H1 (cell line): ENCODE data around the gene RING1. TPM values are rescaled to one million over a fixed set of nuclear protein-coding genes. Genes with fewer than 3 reads are reported as not detected.

ENCODE experiments used
- CTCF ChIA-PET: fragments of 300-600 bp; sonication (Branson Sonifier 250); formaldehyde crosslinking; loops from one replicate; lab custom pipeline; 2021; ENCODE audit not compliant: partially characterized antibody; lab: Charles Lee
- POLR2A ChIA-PET: fragments of 300-600 bp; sonication (Branson Sonifier 250); formaldehyde crosslinking; loops from one replicate; lab custom pipeline; 2021; ENCODE audit warnings: inconsistent platforms; ENCODE audit not compliant: partially characterized antibody; lab: Charles Lee
- DNase-seq, 2 experiments: peaks; one replicate each; pipeline versions ENCODE4 v3.0.0 to v3.0.0-alpha.2; 2010 to 2022; ENCODE audit warnings: low spot score in 2 of 2, low read depth in 1 of 2, mixed read lengths in 1 of 2
- FAIRE-seq: peaks from 2 replicates; lab custom pipeline; 2011; peaks lifted over from hg19 to GRCh38; lab: Jason Lieb, UNC
- H2AFZ ChIP-seq: 2 replicates; pipeline ENCODE4 v1.8.1; 2012; ENCODE audit warnings: low read length, inconsistent platforms
- H2AK5ac ChIP-seq: 2 replicates; pipeline ENCODE4 v1.6.1; 2013; ENCODE audit warnings: low read depth, low read length
- H2BK120ac ChIP-seq: replicated peaks from 2 replicates; pipeline ENCODE3; 2013; ENCODE audit warnings: low read depth, low read length, inconsistent platforms
- H2BK12ac ChIP-seq: 2 replicates; pipeline ENCODE4 v1.6.1; 2013; ENCODE audit warnings: low read depth, low read length
- H2BK15ac ChIP-seq: 2 replicates; pipeline ENCODE4 v1.6.1; 2013; ENCODE audit warnings: low read length
- H2BK20ac ChIP-seq: 2 replicates; pipeline ENCODE4 v1.6.1; 2013; ENCODE audit warnings: low read length
- H2BK5ac ChIP-seq: 2 replicates; pipeline ENCODE4 v1.6.1; 2013; ENCODE audit warnings: low read depth, low read length
- H3K14ac ChIP-seq: 2 replicates; pipeline ENCODE4 v1.6.1; 2013; ENCODE audit warnings: inconsistent platforms; ENCODE audit not compliant: insufficient read length
- H3K18ac ChIP-seq: 2 replicates; pipeline ENCODE4 v1.6.1; 2013; ENCODE audit warnings: low read length; ENCODE audit errors: extremely low read depth
- H3K23ac ChIP-seq: 2 replicates; pipeline ENCODE4 v1.6.1; 2013; ENCODE audit warnings: inconsistent platforms; ENCODE audit not compliant: insufficient read length
- H3K23me2 ChIP-seq: 2 replicates; pipeline ENCODE4 v1.6.1; 2013; ENCODE audit warnings: low read depth, low read length
- H3K27ac ChIP-seq: 2 replicates; pipeline ENCODE4 v1.6.1; 2011; ENCODE audit warnings: low read depth, low read length, inconsistent platforms
- H3K27me3 ChIP-seq, 4 experiments: replicated peaks in 1 of 4; 1 replicate in 1 of 4; 2 replicates in 3 of 4; pipeline versions ENCODE4 v1.6.1 to v1.8.1; 2011 to 2013; ENCODE audit warnings: low read length in 3 of 4, mild to moderate bottlenecking in 3 of 4, inconsistent platforms in 2 of 4, mixed read lengths in 2 of 4, moderate library complexity in 1 of 4; ENCODE audit not compliant: control insufficient read depth in 3 of 4, insufficient read depth in 3 of 4; ENCODE audit errors: extremely low read depth in 1 of 4
- H3K36me3 ChIP-seq, 4 experiments: 2 replicates each; pipeline versions ENCODE4 v1.6.1 to v1.8.1; 2011 to 2013; ENCODE audit warnings: mild to moderate bottlenecking in 4 of 4, low read length in 3 of 4, moderate library complexity in 2 of 4, control low read depth in 1 of 4, inconsistent platforms in 1 of 4; ENCODE audit not compliant: insufficient read depth in 4 of 4, control insufficient read depth in 2 of 4
- H3K4ac ChIP-seq: replicated peaks from 2 replicates; pipeline ENCODE3; 2013; ENCODE audit warnings: low read length, low read depth, mixed read lengths, inconsistent platforms; ENCODE audit not compliant: insufficient read length
- H3K4me1 ChIP-seq, 4 experiments: replicated peaks in 1 of 4; 1 replicate in 1 of 4; 2 replicates in 3 of 4; pipeline versions ENCODE4 v1.6.1 to v1.8.1; 2011 to 2013; ENCODE audit warnings: low read length in 3 of 4, inconsistent platforms in 2 of 4, mixed read lengths in 1 of 4; ENCODE audit not compliant: insufficient read depth in 4 of 4, control insufficient read depth in 3 of 4
- H3K4me2 ChIP-seq, 2 experiments: 2 replicates each; pipeline versions ENCODE4 v1.6.1 to v1.8.1; 2011 to 2013; ENCODE audit warnings: low read depth in 2 of 2, low read length in 2 of 2, control low read depth in 1 of 2, inconsistent platforms in 1 of 2, mild to moderate bottlenecking in 1 of 2; ENCODE audit not compliant: insufficient read depth in 1 of 2
- H3K4me3 ChIP-seq, 4 experiments: fragments of 200-600, 300-600 bp in 1 of 4; sonication (generic), shearing (Covaris generic), sonication (Bioruptor Twin) in 1 of 4; 2 replicates each; pipeline versions ENCODE4 v1.5.1 to v1.8.1; 2011 to 2016; ENCODE audit warnings: low read length in 4 of 4, low read depth in 3 of 4, control low read depth in 2 of 4, inconsistent platforms in 2 of 4, mild to moderate bottlenecking in 2 of 4, mixed read lengths in 1 of 4, moderate library complexity in 1 of 4; ENCODE audit not compliant: insufficient read depth in 2 of 4; ENCODE audit errors: extremely low read depth in 1 of 4
- H3K56ac ChIP-seq: replicated peaks from 2 replicates; pipeline ENCODE3; 2013; ENCODE audit warnings: low read depth, mild to moderate bottlenecking, mixed read lengths, low read length, inconsistent platforms; ENCODE audit not compliant: insufficient read length
- H3K79me1 ChIP-seq: 2 replicates; pipeline ENCODE4 v1.6.1; 2013; ENCODE audit warnings: low read depth, low read length, control low read depth
- H3K79me2 ChIP-seq, 2 experiments: 2 replicates each; pipeline versions ENCODE4 v1.6.1 to v1.8.1; 2012 to 2013; ENCODE audit warnings: low read length in 2 of 2, mild to moderate bottlenecking in 2 of 2, inconsistent platforms in 1 of 2; ENCODE audit not compliant: insufficient read depth in 2 of 2, control insufficient read depth in 1 of 2
- H3K9ac ChIP-seq, 4 experiments: replicated peaks in 1 of 4; 1 replicate in 1 of 4; 2 replicates in 3 of 4; pipeline versions ENCODE4 v1.6.1 to v1.8.1; 2011 to 2013; ENCODE audit warnings: low read depth in 3 of 4, low read length in 3 of 4, control low read depth in 2 of 4, mild to moderate bottlenecking in 2 of 4, moderate library complexity in 2 of 4, inconsistent platforms in 1 of 4; ENCODE audit errors: extremely low read depth in 1 of 4
- H3K9me3 ChIP-seq, 2 experiments: 2 replicates each; pipeline versions ENCODE4 v1.6.1 to v1.8.1; 2012 to 2013; ENCODE audit warnings: mild to moderate bottlenecking in 2 of 2, moderate library complexity in 2 of 2, control low read depth in 1 of 2, inconsistent platforms in 1 of 2, low read depth in 1 of 2, low read length in 1 of 2, mixed read lengths in 1 of 2; ENCODE audit not compliant: insufficient read depth in 2 of 2
- H4K20me1 ChIP-seq, 2 experiments: replicated peaks in 1 of 2; 2 replicates each; pipeline versions ENCODE3 to v1.8.1; 2011 to 2013; ENCODE audit warnings: inconsistent platforms in 2 of 2, low read length in 2 of 2, mild to moderate bottlenecking in 1 of 2; ENCODE audit not compliant: insufficient read depth in 2 of 2, control insufficient read depth in 1 of 2
- H4K5ac ChIP-seq: 2 replicates; pipeline ENCODE4 v1.6.1; 2013; ENCODE audit warnings: low read length, low read depth, mixed read lengths, inconsistent platforms; ENCODE audit not compliant: insufficient read length
- H4K8ac ChIP-seq: 2 replicates; pipeline ENCODE4 v1.8.0; 2013; ENCODE audit warnings: mild to moderate bottlenecking, moderate library complexity, low read length, inconsistent platforms; ENCODE audit not compliant: insufficient read depth; ENCODE audit errors: extremely low read depth
- H4K91ac ChIP-seq: replicated peaks from 2 replicates; pipeline ENCODE3; 2013; ENCODE audit warnings: low read length, mixed read lengths, inconsistent platforms; ENCODE audit not compliant: insufficient read length
- EGR1 ChIP-seq: IDR thresholded peaks from 2 replicates; pipeline ENCODE4 v1.6.1; 2011; ENCODE audit warnings: low read depth, low read length, borderline replicate concordance
- KDM5A ChIP-seq: fragments of 200-600 bp; IDR thresholded peaks from 2 replicates; pipeline ENCODE4 v1.7.1; 2012; ENCODE audit warnings: mild to moderate bottlenecking, low read length, inconsistent platforms, mixed read lengths
- NANOG ChIP-seq: IDR thresholded peaks from 2 replicates; pipeline ENCODE4 v1.6.1; 2011; ENCODE audit warnings: low read length, low read depth, mild to moderate bottlenecking, inconsistent platforms; ENCODE audit not compliant: insufficient read depth, poor library complexity, severe bottlenecking
- RNF2 ChIP-seq: fragments of 200-900, 300-1000 bp; sonication (generic); IDR thresholded peaks from 2 replicates; pipeline ENCODE4 v1.7.1; 2016; ENCODE audit warnings: borderline replicate concordance, low read depth, mild to moderate bottlenecking, antibody characterized with exemption, low read length; ENCODE audit not compliant: poor library complexity, severe bottlenecking; ENCODE audit errors: missing control alignments
- WGBS, 2 experiments: shearing (Covaris generic) in 1 of 2; methylation state at CpG; one replicate each; pipeline versions ENCODE4 v1.1.6 to v1.1.7; 2013 to 2015; ENCODE audit warnings: low lambda C conversion rate in 2 of 2, mixed read lengths in 2 of 2, inconsistent platforms in 1 of 2, low coverage in 1 of 2, missing lambda C conversion rate in 1 of 2; ENCODE audit not compliant: insufficient replicate concordance in 2 of 2, insufficient coverage in 1 of 2, insufficient read length in 1 of 2; ENCODE audit errors: extremely low coverage in 1 of 2, missing lambda C conversion rate in 1 of 2; 5-methylcytosine and 5-hydroxymethylcytosine counted together
- polyA plus RNA-seq, 7 experiments: library from polyadenylated mRNA; depleted of rRNA in 3 of 7; stranded (reverse) in 5 of 7; unstranded in 2 of 7; fragments of >200 nt in 5 of 7; fragments of 200-250 nt in 2 of 7; gene quantifications; 1 replicate in 5 of 7; 2 replicates in 1 of 7; 4 replicates in 1 of 7; pipeline versions ENCODE4 v1.2.1 to v1.2.3, GENCODE V29; 2011 to 2013; ENCODE audit warnings: missing spikeins in 2 of 7, mixed read lengths in 2 of 7
- total RNA-seq: library from RNA; stranded (reverse); fragmentation: NEBNext Ultra II Directional; extraction: Animal tissue kit (Norgen Biotek cat#: 25700); gene quantifications from 2 replicates; pipeline ENCODE4 v1.2.1, GENCODE V29; 2021

The RING1 gene
- total and polyA plus RNA-seq, 2 of the 8 experiments (the other 6 are each of a cell fraction or from before 2014, with no cell fraction given) = 16.4 to 26.0 TPM

DNA sequence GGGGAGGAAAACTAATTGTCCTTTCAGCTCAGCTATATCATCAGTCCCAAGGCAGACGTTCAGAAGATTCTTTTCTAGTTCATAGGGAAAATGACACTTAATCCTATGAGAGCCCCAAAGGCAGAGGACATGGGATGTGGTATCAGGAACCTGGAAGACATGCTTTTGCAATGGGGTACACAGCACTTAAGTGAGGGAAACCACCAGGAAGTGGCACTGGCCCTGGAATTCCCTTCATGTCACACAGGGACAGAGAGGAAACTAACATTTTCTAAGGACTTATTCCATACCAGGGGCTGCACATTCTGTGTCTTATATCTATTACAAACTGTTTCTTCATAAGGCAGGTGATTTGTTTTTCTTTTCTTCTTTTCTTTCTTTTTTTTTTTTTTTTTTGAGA lies 35.2 kb downstream of the RING1 start:
- H2BK120ac ChIP-seq = no peak overlapping the region
- H4K91ac ChIP-seq = no peak overlapping the region
- H3K23me2 ChIP-seq = no peaks in the 10 kb centered on the region; the same call in 1 of the 2 replicates
- H3K79me2 ChIP-seq = no peaks in the 10 kb centered on the region
- H2BK15ac ChIP-seq = no peak overlapping the region
- H3K9me3 ChIP-seq = no peaks in the 10 kb centered on the region
- no peak overlapping the region for H3K9ac ChIP-seq
- H2AK5ac ChIP-seq = no peak overlapping the region
- H3K79me1 ChIP-seq = no peaks in the 10 kb centered on the region
- H3K4ac ChIP-seq = no peak overlapping the region
- ChIA-PET POLR2A (no interaction called here), CTCF (interaction anchor here (0.7 kb wide), 1 partner anchor 93 kb away, joined by 3 read pairs; no protein-coding TSS in a partner anchor)
- no peak overlapping the region for H3K4me2 ChIP-seq
- no peak overlapping the region for H3K18ac ChIP-seq
- H2AFZ ChIP-seq = no peak overlapping the region
- TF ChIP-seq RNF2 (no peak), NANOG (no peak), EGR1 (no peak), KDM5A (no peak)
- no peak overlapping the region for H3K23ac ChIP-seq
- 63% methylated on average over 1 of the region's 1 CpG; no CpG with 5 or more reads in 1 of the 2 experiments for WGBS, 2 experiments
- H2BK12ac ChIP-seq = no peak overlapping the region
- no peak overlapping the region for H4K5ac ChIP-seq
- no peak overlapping the region for H2BK5ac ChIP-seq
- no peaks in the 10 kb centered on the region for H3K36me3 ChIP-seq
- H3K14ac ChIP-seq = no peak overlapping the region
- peaks cover 0 to 5% (median under 1%) of the 10 kb centered on the region in 4 experiments; a peak in 4 of 7 replicates for H3K4me1 ChIP-seq
- FAIRE-seq (no peak), DNase-seq (no peak)
- no peaks in the 10 kb centered on the region for H4K20me1 ChIP-seq
- H3K27me3 ChIP-seq = peaks cover 0 to 20% (median 9%) of the 10 kb centered on the region in 4 experiments; a peak in 6 of 7 replicates
- no peak overlapping the region for H3K56ac ChIP-seq
- no peak overlapping the region for H4K8ac ChIP-seq
- H3K27ac ChIP-seq = no peak overlapping the region
- no peak overlapping the region for H2BK20ac ChIP-seq
- H3K4me3 ChIP-seq = no peak overlapping the region
